IPS-20b (cell line): ENCODE data around the gene SGCD.
"Not testable (repeated sequence)": the region's sequence is repeated elsewhere in the genome, so short reads cannot be mapped to it uniquely, and the experiment has no call there.

ENCODE experiments used
- H3K27ac ChIP-seq: one replicate; pipeline ENCODE4 v1.5.1; 2013; ENCODE audit warnings: low read length
- H3K27me3 ChIP-seq: 2 replicates; pipeline ENCODE4 v1.6.1; 2013; ENCODE audit warnings: mild to moderate bottlenecking, low read length, inconsistent platforms; ENCODE audit not compliant: insufficient read depth
- H3K36me3 ChIP-seq: 2 replicates; pipeline ENCODE4 v1.6.1; 2013; ENCODE audit warnings: low read depth, mild to moderate bottlenecking, inconsistent platforms, low read length, moderate library complexity; ENCODE audit not compliant: insufficient read depth
- H3K4me1 ChIP-seq: 2 replicates; pipeline ENCODE4 v1.6.1; 2013; ENCODE audit warnings: mild to moderate bottlenecking, control low read depth, inconsistent platforms, low read length, moderate library complexity; ENCODE audit not compliant: insufficient read depth
- H3K4me3 ChIP-seq: 2 replicates; pipeline ENCODE4 v1.5.1; 2013; ENCODE audit warnings: mild to moderate bottlenecking, low read length, inconsistent platforms
- H3K9ac ChIP-seq: 2 replicates; pipeline ENCODE4 v1.6.1; 2013; ENCODE audit warnings: low read depth, mild to moderate bottlenecking, inconsistent platforms, low read length, moderate library complexity
- H3K9me3 ChIP-seq: 2 replicates; pipeline ENCODE4 v1.6.1; 2013; ENCODE audit warnings: mild to moderate bottlenecking, low read depth, low read length, inconsistent platforms; ENCODE audit not compliant: insufficient read depth

The SGCD gene

DNA sequence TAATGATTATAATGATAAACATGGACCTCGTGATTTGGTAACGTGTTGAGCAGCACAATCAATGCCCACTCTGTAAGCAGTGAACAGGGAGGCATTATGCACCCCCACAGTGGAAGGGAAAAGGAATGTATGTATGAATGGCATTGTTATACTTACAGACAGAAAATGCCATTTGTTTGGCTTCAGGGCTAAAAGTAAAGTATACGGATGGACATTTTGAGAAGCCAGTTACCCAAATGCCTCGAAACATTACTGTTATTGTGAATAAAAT lies 262.9 kb downstream of the SGCD start:
- Histone ChIP-seq H3K36me3 (no peaks in the 10 kb centered on the region), H3K4me1 (no peaks in the 10 kb centered on the region), H3K27ac (no peak overlapping the region)

DNA sequence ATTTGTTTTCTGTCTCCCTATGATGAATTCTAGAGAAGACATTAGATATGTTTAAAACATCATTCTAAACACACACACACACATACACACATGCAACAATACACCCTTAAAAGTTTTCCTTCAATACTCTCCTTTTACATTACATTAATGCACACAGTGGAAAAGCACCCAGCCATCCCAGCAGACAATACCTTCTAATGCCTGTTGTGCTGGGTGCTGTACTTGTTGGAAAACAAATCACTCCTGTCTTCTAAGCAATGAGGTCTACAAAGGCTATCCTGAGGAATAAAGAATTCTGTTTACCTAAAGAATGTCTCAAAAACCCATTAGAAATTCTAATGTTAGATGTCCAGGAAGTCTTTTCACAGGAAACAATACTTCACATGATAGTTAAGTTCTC lies 264.0 kb downstream of the SGCD start:
- Histone ChIP-seq H3K27ac (no peak overlapping the region), H3K9me3 (no peaks in the 10 kb centered on the region), H3K36me3 (no peaks in the 10 kb centered on the region)

More for the DNA sequence above, 262.9 kb downstream of the SGCD start:
- no peaks in the 10 kb centered on the region for H3K9me3 ChIP-seq
- no peak overlapping the region for H3K4me3 ChIP-seq
- no peak overlapping the region for H3K9ac ChIP-seq
- H3K27me3 ChIP-seq: no peaks in the 10 kb centered on the region

DNA sequence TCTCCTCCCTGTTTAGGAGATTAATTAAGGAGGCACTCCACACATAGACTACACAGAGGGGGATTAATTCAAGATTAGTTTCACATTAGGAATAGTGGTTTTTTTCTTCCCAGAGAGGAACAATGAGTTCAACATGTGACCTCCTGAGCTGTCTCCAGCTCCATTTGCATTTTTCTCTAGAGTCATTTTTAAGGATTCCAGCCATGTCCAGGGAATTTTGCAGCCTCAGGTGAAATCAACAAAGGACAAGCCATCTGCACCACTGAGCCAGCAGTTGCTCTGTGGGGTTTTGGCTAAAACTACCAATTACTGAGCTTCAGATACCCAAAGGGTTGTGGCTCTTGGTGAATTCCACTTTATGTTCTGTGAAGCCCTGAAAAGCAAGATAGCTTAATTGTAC lies 264.7 kb downstream of the SGCD start:
- H3K4me3 ChIP-seq: no peak overlapping the region
- H3K4me1 ChIP-seq: no peaks in the 10 kb centered on the region
- no peaks in the 10 kb centered on the region for H3K36me3 ChIP-seq
- no peaks in the 10 kb centered on the region for H3K9me3 ChIP-seq
- H3K27me3 ChIP-seq: no peaks in the 10 kb centered on the region
- no peak overlapping the region for H3K27ac ChIP-seq
- no peak overlapping the region for H3K9ac ChIP-seq

More for the DNA sequence above, 264.0 kb downstream of the SGCD start:
- no peak overlapping the region for H3K9ac ChIP-seq
- no peaks in the 10 kb centered on the region for H3K27me3 ChIP-seq
- H3K4me3 ChIP-seq: no peak overlapping the region
- no peaks in the 10 kb centered on the region for H3K4me1 ChIP-seq

DNA sequence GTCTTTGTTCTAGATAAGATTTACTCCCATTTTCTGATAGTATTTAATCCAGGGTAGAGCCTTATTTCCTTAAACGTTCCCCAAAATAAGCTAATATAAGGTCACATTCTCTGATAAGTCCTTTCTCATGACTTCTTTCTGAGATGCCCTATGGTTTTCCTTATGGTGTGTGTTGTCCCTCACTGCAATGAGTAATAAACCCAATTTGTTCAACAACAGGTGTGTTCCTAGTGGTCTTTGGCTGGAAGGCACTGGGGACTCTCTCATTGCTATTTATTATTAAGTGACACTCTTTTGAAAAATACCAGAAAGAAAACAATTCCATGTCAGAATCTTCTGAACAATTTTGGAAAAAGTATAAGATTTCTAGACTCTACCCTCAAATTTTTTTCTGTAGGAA lies 266.6 kb downstream of the SGCD start:
- H3K9me3 ChIP-seq: no peaks in the 10 kb centered on the region
- no peaks in the 10 kb centered on the region for H3K4me1 ChIP-seq
- no peaks in the 10 kb centered on the region for H3K36me3 ChIP-seq
- no peak overlapping the region for H3K27ac ChIP-seq
- H3K27me3 ChIP-seq: no peaks in the 10 kb centered on the region
- H3K9ac ChIP-seq: no peak overlapping the region
- no peak overlapping the region for H3K4me3 ChIP-seq

DNA sequence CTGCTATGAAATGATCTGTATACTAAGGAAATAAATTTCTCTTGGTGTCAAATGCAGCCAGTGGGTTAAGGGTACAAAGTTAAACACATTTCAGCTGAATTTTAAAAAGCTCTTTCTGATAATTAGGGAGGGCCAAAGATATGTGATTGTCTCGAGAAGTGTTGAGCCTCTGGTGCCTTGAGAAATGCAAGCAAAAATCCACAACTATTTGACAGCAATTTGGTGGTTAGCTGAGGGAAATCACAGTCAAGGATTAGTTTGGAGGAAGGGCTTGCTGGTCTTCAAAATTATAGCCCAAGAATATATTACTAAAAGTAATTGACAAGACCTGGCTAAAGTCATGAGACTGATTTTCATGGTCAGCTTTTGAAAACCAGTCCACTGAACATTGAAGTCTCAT lies 267.4 kb downstream of the SGCD start:
- Histone ChIP-seq H3K9me3 (no peaks in the 10 kb centered on the region), H3K27ac (no peak overlapping the region)

DNA sequence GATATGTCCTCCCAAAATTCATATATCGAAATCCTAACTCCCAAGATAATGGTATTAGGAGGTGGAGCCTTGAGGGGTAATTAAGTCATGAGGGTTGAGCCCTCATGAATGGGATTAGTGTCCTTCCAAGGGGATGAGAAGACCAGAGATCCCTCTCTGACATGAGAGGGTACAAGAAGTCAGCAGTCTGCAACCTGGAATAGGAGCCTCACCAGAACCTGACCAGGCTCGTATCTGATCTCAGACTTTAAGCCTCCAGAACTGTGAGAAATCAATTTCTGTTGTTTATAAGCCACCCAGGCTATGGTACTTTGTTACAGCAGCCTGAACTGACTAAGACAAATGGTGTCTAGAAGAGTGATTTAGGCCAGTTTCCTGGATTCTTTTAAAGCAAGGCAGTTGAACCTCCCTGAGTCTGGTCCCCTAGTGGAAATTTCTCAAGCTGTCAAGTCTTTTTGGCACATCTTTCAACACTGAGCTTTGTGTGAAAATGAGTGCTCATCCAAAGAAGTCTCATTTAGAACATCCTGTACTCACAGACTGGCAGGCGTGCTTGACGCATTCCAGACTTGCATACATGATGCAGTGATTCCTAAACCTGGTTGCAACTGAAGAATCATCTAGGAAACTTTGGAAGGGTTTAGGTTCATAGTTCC lies 268.3 kb downstream of the SGCD start:
- Histone ChIP-seq H3K27ac (no peak overlapping the region), H3K27me3 (no peaks in the 10 kb centered on the region), H3K9ac (no peak overlapping the region), H3K36me3 (no peaks in the 10 kb centered on the region), H3K4me3 (no peak overlapping the region), H3K4me1 (no peaks in the 10 kb centered on the region), H3K9me3 (no peaks in the 10 kb centered on the region)

More for the DNA sequence above, 267.4 kb downstream of the SGCD start:
- Histone ChIP-seq H3K27me3 (no peaks in the 10 kb centered on the region), H3K36me3 (no peaks in the 10 kb centered on the region), H3K4me3 (no peak overlapping the region), H3K9ac (no peak overlapping the region), H3K4me1 (no peaks in the 10 kb centered on the region)

DNA sequence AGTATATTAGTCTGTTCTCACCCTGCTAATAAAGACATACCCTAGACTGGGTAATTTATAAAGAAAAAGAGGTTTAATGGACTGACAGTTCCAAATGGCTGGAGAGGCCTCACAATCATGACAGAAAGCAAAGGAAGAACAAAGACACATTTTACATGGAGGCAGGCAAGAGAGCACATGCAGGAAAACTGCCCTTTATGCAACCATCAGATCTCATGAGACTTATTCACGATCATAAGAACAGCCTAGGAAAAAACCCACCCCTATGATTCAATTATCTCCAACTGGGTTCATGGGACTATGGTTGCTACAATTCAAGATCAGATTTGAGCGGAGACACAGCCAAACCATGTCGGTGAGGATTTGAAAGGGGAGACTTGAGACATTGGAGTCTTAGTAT lies 270.3 kb downstream of the SGCD start:
- Histone ChIP-seq H3K4me3 (no peak overlapping the region), H3K27ac (no peak overlapping the region), H3K9me3 (peaks cover 10% of the 10 kb centered on the region), H3K27me3 (no peaks in the 10 kb centered on the region), H3K9ac (no peak overlapping the region), H3K4me1 (no peaks in the 10 kb centered on the region), H3K36me3 (no peaks in the 10 kb centered on the region)

DNA sequence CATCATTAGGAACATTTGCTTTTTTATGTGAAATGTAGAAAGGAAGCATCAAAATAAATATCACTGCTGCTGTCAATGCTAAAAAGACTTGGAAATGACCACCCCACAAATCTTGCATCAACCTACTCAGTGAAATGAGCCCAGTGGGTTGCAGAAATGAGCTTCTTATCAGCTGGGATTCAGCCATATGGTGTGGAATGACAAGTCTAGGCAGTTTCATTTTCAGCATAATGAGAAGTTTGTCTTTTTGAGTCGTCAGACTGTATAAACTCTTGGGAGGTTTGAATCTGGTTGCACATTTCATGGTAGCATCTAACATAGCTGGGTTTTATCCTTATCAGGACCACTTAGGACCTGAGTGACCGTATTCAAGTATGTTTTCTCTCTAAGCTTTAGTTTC lies 272.0 kb downstream of the SGCD start:
- Histone ChIP-seq H3K27me3 (no peaks in the 10 kb centered on the region), H3K4me1 (no peaks in the 10 kb centered on the region), H3K9me3 (peaks cover 24% of the 10 kb centered on the region)

DNA sequence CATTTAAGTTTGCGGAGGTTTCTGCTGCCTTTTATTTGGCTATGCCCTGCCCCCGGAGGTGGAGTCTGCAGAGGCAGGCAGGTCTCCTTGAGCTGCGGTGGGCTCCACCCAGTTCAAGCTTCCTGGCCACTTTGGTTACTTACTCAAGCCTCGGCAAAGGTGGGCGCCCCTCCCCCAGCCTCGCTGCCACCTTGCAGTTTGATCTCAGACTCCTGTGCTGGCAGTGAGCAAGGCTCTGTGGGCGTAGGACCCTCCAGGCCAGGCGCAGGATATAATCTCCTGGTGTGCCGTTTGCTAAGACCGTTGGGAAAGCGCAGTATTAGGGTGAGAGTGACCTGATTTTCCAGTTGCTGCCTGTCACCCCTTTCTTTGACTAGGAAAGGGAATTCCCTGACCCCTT lies 283.6 kb downstream of the SGCD start:
- not testable (repeated sequence) for H3K27ac ChIP-seq, H3K27me3 ChIP-seq, H3K36me3 ChIP-seq, H3K4me3 ChIP-seq, H3K9ac ChIP-seq, H3K4me1 ChIP-seq
- peaks cover 26% of the 10 kb centered on the region for H3K9me3 ChIP-seq

More for the DNA sequence above, 272.0 kb downstream of the SGCD start:
- Histone ChIP-seq H3K9ac (no peak overlapping the region), H3K27ac (no peak overlapping the region), H3K4me3 (no peak overlapping the region), H3K36me3 (no peaks in the 10 kb centered on the region)

DNA sequence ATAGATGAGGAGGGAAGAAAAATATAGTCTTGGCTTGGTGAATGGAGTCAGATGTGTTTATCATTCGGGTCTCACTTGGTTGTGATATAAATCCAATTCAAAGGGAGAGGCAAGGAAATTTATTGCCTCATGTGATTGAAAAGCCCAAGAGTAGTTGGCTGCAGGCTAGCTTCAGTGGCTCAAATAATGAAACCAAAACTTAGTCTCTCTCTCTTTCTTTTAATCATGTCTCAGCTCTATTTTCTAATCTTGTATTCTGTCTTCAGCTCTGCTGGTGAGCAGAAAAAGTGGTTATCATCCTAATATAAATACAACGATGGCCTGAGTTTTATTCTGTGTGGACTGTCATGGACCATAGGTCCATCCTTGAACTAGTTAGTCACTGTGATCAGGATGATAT lies 288.9 kb downstream of the SGCD start:
- Histone ChIP-seq H3K4me1 (no peaks in the 10 kb centered on the region), H3K27ac (no peak overlapping the region), H3K27me3 (no peaks in the 10 kb centered on the region), H3K4me3 (no peak overlapping the region), H3K36me3 (no peaks in the 10 kb centered on the region), H3K9me3 (peaks cover 17% of the 10 kb centered on the region), H3K9ac (no peak overlapping the region)

DNA sequence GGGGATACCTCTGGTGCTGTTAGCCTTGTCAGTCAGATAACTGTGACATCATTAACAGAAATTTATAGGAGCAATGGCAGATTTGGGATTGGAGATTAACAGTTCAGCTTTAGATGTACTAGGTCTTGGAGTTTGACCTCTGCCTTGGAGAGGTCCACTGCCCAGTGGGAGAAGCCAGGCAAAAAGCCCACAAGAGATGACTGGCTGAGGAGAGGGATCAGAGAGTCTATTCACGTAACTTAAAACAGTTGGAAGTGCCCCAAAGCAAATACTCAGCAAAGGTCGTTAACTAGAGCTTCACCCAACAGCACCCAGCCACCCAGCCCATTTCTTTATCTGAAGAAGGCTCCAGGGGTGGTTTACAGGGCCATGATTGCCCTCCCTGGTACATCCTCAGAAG lies 290.5 kb downstream of the SGCD start:
- Histone ChIP-seq H3K36me3 (no peaks in the 10 kb centered on the region), H3K27ac (no peak overlapping the region), H3K27me3 (no peaks in the 10 kb centered on the region), H3K9me3 (peaks cover 5% of the 10 kb centered on the region), H3K9ac (no peak overlapping the region), H3K4me3 (no peak overlapping the region), H3K4me1 (no peaks in the 10 kb centered on the region)

DNA sequence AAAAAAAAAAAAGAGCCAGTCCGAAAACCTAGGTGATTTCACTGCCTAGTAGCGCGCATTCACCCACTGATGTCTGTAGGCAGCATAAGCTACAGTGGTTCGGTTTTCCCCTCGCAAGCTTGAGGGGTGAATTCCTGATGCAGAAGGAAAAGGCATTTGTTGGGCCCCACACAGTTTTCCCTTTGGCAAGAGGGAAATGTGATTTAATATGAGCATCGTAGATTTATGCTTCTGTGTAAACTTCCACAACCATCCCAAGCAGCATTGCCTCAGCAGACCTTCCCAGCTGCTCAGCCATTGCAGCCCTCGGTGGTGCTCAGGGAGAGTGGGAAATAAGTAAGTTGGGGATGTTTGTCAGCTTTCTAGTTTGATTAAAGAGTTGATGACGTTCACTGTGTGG lies 291.6 kb downstream of the SGCD start:
- Histone ChIP-seq H3K4me1 (no peaks in the 10 kb centered on the region), H3K27me3 (no peaks in the 10 kb centered on the region), H3K4me3 (no peak overlapping the region), H3K9ac (no peak overlapping the region), H3K27ac (no peak overlapping the region), H3K9me3 (no peaks in the 10 kb centered on the region; the same call in 1 of the 2 replicates), H3K36me3 (no peaks in the 10 kb centered on the region)
